Spinal cord (tissue), 10 donors: ENCODE data around the gene SCAF4. TPM values are rescaled to one million over a fixed set of nuclear protein-coding genes. Genes with fewer than 3 reads are reported as not detected.
"Not testable (repeated sequence)": the region's sequence is repeated elsewhere in the genome, so short reads cannot be mapped to it uniquely, and the experiment has no call there.

Experiments used
- DNase-seq, 6 donors: peaks; one replicate each; pipeline versions ENCODE4 v3.0.0 to v3.0.0-alpha.2; 2013 to 2015; ENCODE audit warnings: low spot score in 6 of 6, low read depth in 4 of 6
- H3K27ac ChIP-seq: one replicate; pipeline ENCODE4 v1.5.1; 2013; ENCODE audit warnings: low read depth, low read length, control low read depth
- H3K27me3 ChIP-seq: one replicate; pipeline ENCODE4 v1.6.1; 2013; ENCODE audit warnings: low read length; ENCODE audit not compliant: control insufficient read depth, insufficient read depth
- H3K36me3 ChIP-seq: one replicate; pipeline ENCODE4 v1.6.1; 2013; ENCODE audit warnings: low read length; ENCODE audit not compliant: control insufficient read depth, insufficient read depth
- H3K4me1 ChIP-seq: one replicate; pipeline ENCODE4 v1.6.1; 2013; ENCODE audit warnings: low read length; ENCODE audit not compliant: control insufficient read depth, insufficient read depth
- H3K4me3 ChIP-seq: one replicate; pipeline ENCODE4 v1.5.1; 2013; ENCODE audit warnings: low read depth, low read length, control low read depth
- H3K9me3 ChIP-seq: one replicate; pipeline ENCODE4 v1.6.1; 2013; ENCODE audit warnings: low read length; ENCODE audit not compliant: control insufficient read depth, insufficient read depth
- WGBS: methylation state at CpG from one replicate; pipeline ENCODE4 v1.1.5; 2013; ENCODE audit warnings: missing lambda C conversion rate; ENCODE audit not compliant: insufficient coverage; 5-methylcytosine and 5-hydroxymethylcytosine counted together
- polyA plus RNA-seq, 2 donors: library from polyadenylated mRNA; unstranded; fragments of 120-200 nt; gene quantifications; one replicate each; pipeline ENCODE4 v1.2.1, GENCODE V29; 2013; ENCODE audit not compliant: insufficient read length in 2 of 2
- small RNA-seq: library from RNA; depleted of rRNA; stranded (forward); fragments of <200 nt; gene quantifications from one replicate; pipeline ENCODE3, GENCODE V24; 2014; ENCODE audit warnings: low replicate concordance
- total RNA-seq, 2 donors: library from RNA; depleted of rRNA in 1 of 2; stranded (reverse); fragments of 120-200 nt in 1 of 2; fragments of >200 nt in 1 of 2; gene quantifications; one replicate each; pipeline versions ENCODE4 v1.2.3 to v1.2.4, GENCODE V29; 2013 to 2014
- donor health status: healthy.

SCAF4 gene
- total and polyA plus RNA-seq, 4 donors = 10.9 to 30.9 (median 20.8) TPM

GRCh38 chr21:31634993-31635392 lies 96.9 kb downstream of the SCAF4 start:
- H3K4me1 ChIP-seq = no peaks in the 10 kb centered on the region
- no peak overlapping the region for H3K4me3 ChIP-seq
- no peaks in the 10 kb centered on the region for H3K27me3 ChIP-seq
- no peak overlapping the region for H3K27ac ChIP-seq
- DNase-seq = no peak
- 94% methylated on average over 2 of the region's 3 CpGs for WGBS
- H3K9me3 ChIP-seq = no peaks in the 10 kb centered on the region
- no peaks in the 10 kb centered on the region for H3K36me3 ChIP-seq

GRCh38 chr21:31631881-31632280 lies 100.0 kb downstream of the SCAF4 start:
- not testable (repeated sequence) for H3K4me1 ChIP-seq, DNase-seq, H3K27ac ChIP-seq, H3K4me3 ChIP-seq, H3K36me3 ChIP-seq, H3K27me3 ChIP-seq, H3K9me3 ChIP-seq
- WGBS = 98% methylated on average over 4 of the region's 6 CpGs

GRCh38 chr21:31629972-31630711 lies 101.8 kb downstream of the SCAF4 start:
- 95% methylated on average over 7 of the region's 8 CpGs for WGBS
- no peak overlapping the region for H3K27ac ChIP-seq

GRCh38 chr21:31624961-31625491 lies 106.9 kb downstream of the SCAF4 start:
- Histone ChIP-seq H3K9me3 (no peaks in the 10 kb centered on the region), H3K36me3 (no peaks in the 10 kb centered on the region), H3K27me3 (no peaks in the 10 kb centered on the region), H3K4me1 (no peaks in the 10 kb centered on the region), H3K4me3 (no peak overlapping the region), H3K27ac (no peak overlapping the region)
- no peak for DNase-seq
- WGBS = 95% methylated on average over 9 of the region's 11 CpGs

More at GRCh38 chr21:31629972-31630711, 101.8 kb downstream of the SCAF4 start:
- no peak overlapping the region for H3K4me3 ChIP-seq
- H3K27me3 ChIP-seq = no peaks in the 10 kb centered on the region
- H3K4me1 ChIP-seq = no peaks in the 10 kb centered on the region
- DNase-seq = peak in 1 of 6 donors; percentile 52
- H3K36me3 ChIP-seq = no peaks in the 10 kb centered on the region
- no peaks in the 10 kb centered on the region for H3K9me3 ChIP-seq

GRCh38 chr21:31624181-31624580 lies 107.7 kb downstream of the SCAF4 start:
- no CpG with 5 or more reads among the region's 3 CpGs for WGBS
- H3K4me1 ChIP-seq = no peaks in the 10 kb centered on the region
- H3K27me3 ChIP-seq = no peaks in the 10 kb centered on the region
- no peak overlapping the region for H3K27ac ChIP-seq
- H3K4me3 ChIP-seq = no peak overlapping the region
- peaks cover 1% of the 10 kb centered on the region for H3K9me3 ChIP-seq
- no peak for DNase-seq
- no peaks in the 10 kb centered on the region for H3K36me3 ChIP-seq

GRCh38 chr21:31623664-31624063 lies 108.3 kb downstream of the SCAF4 start:
- H3K4me3 ChIP-seq = no peak overlapping the region
- H3K27ac ChIP-seq = no peak overlapping the region
- no peaks in the 10 kb centered on the region for H3K27me3 ChIP-seq
- no peak for DNase-seq
- no CpG with 5 or more reads among the region's 6 CpGs for WGBS
- H3K4me1 ChIP-seq = no peaks in the 10 kb centered on the region
- no peaks in the 10 kb centered on the region for H3K36me3 ChIP-seq
- peaks cover 2% of the 10 kb centered on the region for H3K9me3 ChIP-seq

- WGBS = no CpG with 5 or more reads among the region's 3 CpGs
- no peak for DNase-seq
- H3K9me3 ChIP-seq = peaks cover 2% of the 10 kb centered on the region
- no peak overlapping the region for H3K4me3 ChIP-seq
- no peak overlapping the region for H3K27ac ChIP-seq
- H3K4me1 ChIP-seq = no peaks in the 10 kb centered on the region
- no peaks in the 10 kb centered on the region for H3K36me3 ChIP-seq
- H3K27me3 ChIP-seq = no peaks in the 10 kb centered on the region
Measured at GRCh38 chr21:31622397-31622796, 109.5 kb downstream of the SCAF4 start.

Small RNA genes within 50 kb of the gene (small RNA-seq; reads per million reads assigned to genes)
- not detected for gene RF01241

Other genes starting within 250 kb of the SCAF4 start
- 100 to 1,000 TPM; 157 to 357 TPM for gene SOD1, start 72.4 kb downstream of the SCAF4 start, total RNA-seq
- 100 to 1,000 TPM; 321 to 363 TPM for gene SOD1, start 72.4 kb downstream of the SCAF4 start, polyA plus RNA-seq
- gene HUNK, start 140.9 kb upstream of the SCAF4 start, total RNA-seq = 1 to 10 TPM; 3.0 to 4.8 TPM
- gene HUNK, start 140.9 kb upstream of the SCAF4 start, polyA plus RNA-seq = 1 to 10 TPM; 7.8 to 8.2 TPM